Germinal center (tissue), 1 donor: ENCODE results near the gene GINM1.

Source experiments
- DNase-seq: peaks from one replicate; pipeline ENCODE4 v3.0.0; 2012; ENCODE audit warnings: mixed read lengths, low spot score

GINM1 gene, protein sequence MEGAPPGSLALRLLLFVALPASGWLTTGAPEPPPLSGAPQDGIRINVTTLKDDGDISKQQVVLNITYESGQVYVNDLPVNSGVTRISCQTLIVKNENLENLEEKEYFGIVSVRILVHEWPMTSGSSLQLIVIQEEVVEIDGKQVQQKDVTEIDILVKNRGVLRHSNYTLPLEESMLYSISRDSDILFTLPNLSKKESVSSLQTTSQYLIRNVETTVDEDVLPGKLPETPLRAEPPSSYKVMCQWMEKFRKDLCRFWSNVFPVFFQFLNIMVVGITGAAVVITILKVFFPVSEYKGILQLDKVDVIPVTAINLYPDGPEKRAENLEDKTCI

DNA sequence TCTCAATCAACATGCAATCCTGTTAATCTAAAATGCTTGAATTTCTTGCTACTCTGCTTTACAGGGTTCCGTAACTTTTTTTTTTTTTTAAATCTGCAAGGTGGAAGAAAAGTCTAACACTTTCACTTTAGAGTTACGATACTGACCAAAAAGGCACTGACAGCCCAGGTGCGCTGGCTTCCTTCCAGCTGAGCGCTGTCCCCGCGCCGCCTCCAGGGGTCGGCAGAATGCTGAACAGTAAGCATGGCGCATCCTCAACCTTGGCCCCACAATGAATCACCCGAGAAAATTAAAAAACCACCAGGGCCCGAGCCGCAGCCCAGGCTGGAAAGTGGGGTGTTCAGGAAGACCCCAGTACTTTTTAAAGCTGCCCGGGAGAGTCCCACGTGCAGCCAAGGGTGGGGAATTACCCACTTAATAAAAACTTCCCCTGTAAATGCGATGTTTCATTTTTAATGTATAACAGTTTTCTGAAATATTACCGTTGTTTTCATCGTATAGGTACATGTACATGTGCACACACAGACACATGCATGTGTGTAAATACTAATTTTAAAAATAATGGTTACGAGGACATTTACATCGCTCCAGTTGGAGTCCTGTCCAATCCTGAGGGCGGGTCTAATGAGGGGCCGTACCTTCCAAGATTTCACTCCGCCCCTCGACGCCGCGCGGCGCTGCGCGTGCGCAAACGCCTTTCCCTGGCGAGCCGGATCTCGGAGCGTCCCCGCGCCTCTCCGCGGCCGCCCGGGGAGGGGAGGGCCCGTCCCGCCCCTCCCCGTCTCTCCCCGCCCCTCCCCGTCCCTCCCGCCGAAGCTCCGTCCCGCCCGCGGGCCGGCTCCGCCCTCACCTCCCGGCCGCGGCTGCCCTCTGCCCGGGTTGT is at the start of gene GINM1:
Gene GINM1, plus strand, starts transcription at position 849 of the 883 bp plus-strand sequence. CDS start 40 bp downstream, outside the sequence.
- peak; percentile 98 for DNase-seq

- DNase-seq: no peak
Observed at GRCh38 chr6:149529650-149530049, 36.5 kb upstream of the GINM1 start.

- DNase-seq: no peak
Observed at GRCh38 chr6:149534742-149535141, 31.4 kb upstream of the GINM1 start.

GRCh38 chr6:149541139-149541538 is 25.0 kb upstream of the GINM1 start:
- no peak for DNase-seq

- DNase-seq: no peak
Observed at GRCh38 chr6:149544646-149545257, 21.4 kb upstream of the GINM1 start.

GRCh38 chr6:149545258-149545753 is 20.9 kb upstream of the GINM1 start:
- DNase-seq: peak; percentile 29

GRCh38 chr6:149545754-149546471 is 20.3 kb upstream of the GINM1 start, which contains the start of gene PPIL4:
PPIL4 (minus strand) TSS chr6:149546043; CDS start chr6:149546005, 38 bp downstream.
- DNase-seq: peak; percentile 90

DNA sequence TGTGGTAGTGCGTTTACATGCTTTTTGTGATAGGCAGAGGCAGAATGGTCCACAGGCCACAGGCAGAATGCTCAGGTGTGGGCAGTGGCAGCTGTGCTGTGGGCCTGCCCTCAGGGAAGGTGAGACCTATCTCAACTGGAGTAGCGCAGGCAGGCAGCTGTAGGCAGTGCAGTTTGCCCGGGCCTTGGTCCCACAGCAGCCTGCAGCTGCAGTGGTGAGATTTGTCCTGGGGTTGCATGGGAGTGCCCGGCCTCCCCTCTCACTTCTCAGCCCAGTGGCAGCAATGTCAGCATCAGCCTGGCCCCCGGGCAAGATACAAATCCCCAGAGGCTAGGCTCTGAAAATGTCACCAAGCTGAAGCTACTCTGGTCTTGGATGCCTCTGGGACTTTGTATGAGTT is 14.3 kb upstream of the GINM1 start:
- no peak for DNase-seq

- DNase-seq: no peak
Observed at GRCh38 chr6:149558029-149558428, 8.1 kb upstream of the GINM1 start.

- no peak for DNase-seq
Observed at GRCh38 chr6:149559389-149559788, 6.8 kb upstream of the GINM1 start.

DNA sequence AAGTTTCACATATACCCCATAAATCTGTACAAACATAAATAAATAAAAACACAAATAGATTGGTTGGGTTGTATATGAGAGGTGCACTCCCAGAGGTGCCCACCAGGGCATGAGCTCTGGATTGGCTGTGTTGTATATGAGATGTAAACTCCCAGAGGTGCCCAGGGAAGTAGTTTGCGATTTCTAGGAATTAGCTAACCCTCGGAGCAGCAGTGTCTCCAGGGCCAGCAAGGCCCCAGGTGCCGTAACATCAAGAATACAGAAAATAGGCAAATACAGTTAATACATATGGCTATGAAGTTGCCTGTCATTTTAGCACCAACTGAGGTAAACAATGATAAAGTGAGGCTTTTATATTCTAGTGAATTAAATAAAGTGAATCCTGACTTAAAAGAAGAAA is 5.4 kb upstream of the GINM1 start:
- DNase-seq: peak; percentile 51

DNA sequence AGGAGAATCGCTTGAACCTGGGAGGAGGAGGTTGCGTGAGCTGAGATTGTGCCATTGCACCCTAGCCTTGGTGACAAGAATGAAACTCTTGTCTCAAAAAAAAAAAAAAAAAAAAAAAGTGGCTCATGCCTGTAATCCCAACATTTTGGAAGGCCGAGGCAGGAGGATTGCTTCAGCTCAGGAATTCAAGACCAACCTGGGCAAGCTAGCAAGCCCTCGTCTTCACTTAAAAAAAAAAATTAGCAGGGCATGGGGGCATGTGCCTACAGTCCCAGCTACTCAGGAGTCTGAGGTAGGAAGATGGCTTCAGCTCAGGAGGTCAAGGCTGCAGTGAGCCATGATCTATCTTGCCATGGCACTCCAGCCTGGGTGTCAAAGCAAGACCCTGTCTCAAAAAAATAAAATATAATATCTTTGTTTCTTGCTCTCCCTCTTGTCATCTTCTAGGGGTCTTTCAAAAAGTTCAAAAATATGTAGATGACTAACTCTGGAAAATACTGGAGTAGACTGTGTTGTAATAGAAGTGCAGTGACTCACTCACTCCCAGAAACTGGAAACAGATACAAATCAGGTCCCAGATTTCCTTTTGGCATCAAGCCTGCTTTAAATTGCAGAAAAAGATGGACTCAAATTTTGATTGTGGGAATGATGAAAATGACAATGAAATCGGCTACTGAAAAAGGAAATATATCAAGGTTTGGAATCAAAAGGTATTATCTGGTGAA is 2.8 kb upstream of the GINM1 start:
- DNase-seq: no peak

GRCh38 chr6:149563928-149564325 is 2.2 kb upstream of the GINM1 start:
- DNase-seq: no peak

GRCh38 chr6:149566410-149567193 is 427 bp downstream of the GINM1 start:
- DNase-seq: peak; percentile 64

DNA sequence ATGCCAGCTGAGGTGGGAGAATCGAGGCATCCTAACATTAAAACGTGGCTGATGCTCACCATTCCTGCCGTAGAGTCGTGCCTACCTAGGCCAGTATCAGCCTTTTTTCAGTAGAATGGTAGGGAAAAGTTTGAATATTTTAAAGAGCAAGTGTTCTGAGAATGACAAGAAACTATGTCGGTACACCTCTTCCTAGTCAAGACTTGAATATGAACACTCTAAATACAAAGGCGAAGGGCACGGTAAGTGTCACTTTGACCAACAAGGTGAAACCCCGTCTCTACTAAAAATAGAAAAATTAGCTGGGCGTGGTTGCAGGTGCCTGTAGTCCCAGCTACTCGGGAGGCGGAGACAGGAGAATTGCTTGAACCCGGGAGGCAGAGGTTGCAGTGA is 1.0 kb downstream of the GINM1 start:
- DNase-seq: no peak

GRCh38 chr6:149567945-149568585 is 1.9 kb downstream of the GINM1 start:
- peak; percentile 9 for DNase-seq

GRCh38 chr6:149580880-149581279 is 14.7 kb downstream of the GINM1 start:
- no peak for DNase-seq

DNA sequence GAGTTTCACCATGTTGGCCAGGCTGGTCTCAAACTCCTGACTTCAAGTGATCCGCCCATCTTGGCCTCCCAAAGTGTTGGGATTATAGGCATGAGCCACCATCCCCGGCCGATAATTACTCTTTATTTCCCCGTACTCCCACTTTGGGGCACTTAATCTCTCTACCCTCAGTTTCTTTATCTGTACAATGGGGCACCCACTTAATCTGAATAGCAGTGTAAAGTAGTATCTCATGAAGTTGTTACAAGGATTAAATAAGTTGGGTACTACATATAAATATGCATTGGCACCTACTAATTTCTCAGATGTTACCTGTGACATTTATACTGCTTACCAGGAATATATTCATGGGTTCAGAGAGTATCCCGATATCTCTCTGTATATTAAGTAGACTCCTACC is 15.2 kb downstream of the GINM1 start:
- DNase-seq: no peak

DNA sequence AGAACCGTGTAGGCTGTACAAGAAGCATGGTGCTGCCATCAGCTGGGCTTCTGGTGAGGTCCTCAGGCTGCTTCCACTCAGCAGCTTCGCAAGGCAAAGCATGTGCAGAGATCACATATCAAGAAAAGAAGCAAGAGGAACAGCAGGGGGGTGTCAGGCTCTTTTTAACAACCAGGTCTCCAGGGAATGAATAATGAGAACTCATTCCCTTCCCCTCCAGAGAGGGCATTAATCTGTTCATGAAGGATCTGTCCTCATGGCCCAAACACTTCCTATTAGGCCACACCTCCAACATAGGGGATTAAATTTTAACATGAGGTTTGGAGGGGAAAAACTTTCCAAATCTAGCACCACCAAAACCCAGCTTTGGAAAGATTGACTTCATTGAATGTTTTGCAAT is 20.0 kb downstream of the GINM1 start:
- no peak for DNase-seq

DNA sequence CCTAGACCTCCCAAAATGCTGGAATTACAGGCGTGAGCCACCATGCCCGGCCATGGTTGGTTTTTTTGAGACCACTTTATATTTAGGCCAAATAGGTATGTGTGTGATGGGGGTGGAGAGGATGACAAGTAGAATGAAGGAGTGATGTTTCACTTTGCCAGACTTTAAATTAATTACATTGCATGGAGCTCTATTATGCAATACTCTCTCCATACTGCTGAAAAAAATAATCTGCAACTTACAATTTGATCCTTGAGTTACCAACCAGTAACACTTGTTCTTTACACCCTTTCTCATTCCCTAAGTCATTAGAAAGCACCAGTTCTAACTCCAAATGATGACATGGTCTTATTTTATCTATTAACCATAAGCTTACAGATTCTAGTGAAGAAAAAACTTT is 26.8 kb downstream of the GINM1 start:
- DNase-seq: no peak
